GM10847 (cell line): Measurements from ENCODE around the gene EPM2A.

Experiments used
- POLR2A ChIP-seq: IDR thresholded peaks from 2 replicates; pipeline ENCODE4 v1.6.1; 2011; ENCODE audit not compliant: insufficient read length; ENCODE audit errors: extremely low read depth

EPM2A gene

DNA sequence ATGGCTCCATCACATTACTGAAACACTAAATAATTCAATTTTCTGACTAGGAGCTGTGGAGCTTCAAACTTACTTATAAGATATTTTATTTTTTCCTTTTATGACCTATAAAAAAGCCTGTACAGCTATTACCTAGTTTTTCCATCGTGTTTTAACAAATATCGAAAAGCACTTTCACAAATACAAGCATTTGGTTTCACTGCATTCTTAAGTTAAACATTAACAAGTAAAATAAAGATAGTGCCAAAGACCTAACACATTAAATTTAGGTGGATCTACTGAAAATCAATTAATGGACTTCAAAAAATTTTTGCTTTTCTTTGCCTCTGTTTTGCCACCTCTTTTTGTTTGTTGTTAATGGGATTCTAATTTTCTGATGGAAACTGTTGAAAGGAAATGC lies 83.3 kb downstream of the EPM2A start:
- no peak for TF ChIP-seq POLR2A

DNA sequence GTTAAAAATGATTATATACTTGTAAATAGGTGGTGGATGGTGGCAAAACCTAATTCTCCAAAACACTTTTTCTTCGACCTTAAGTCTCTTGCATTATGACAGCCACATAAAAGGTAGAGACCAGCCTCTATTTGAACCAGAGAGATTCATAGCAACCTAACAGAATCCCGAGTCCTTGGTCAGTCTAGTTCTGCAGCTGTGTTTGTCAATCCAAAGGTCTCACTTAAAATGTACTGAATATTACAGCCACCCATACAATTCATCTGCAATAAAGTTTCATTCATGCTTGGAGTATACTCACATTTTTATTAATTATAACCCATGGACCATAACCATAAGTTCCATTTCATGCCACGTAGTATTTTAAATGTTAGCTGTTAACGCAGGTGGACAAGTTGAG lies 87.2 kb downstream of the EPM2A start:
- TF ChIP-seq POLR2A = no peak

DNA sequence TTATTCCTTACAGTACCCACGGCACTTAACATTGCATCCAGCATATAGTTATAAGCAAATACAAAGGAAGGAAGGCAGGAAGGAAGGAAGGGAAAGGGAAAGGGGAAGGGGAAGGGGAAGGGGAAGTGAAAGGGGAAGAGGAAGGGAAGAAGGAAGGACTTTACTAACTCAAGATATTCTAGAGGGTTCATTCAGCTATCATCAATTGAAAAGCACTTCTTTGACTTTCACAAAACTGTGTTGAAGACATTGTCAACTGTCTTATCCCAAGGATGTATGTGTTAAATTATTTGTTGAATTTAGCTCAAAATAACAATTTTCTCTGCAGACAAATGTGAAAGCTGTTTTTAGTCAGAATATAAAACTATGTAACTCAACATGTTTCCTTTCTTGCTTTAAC lies 87.7 kb downstream of the EPM2A start:
- no peak for TF ChIP-seq POLR2A

DNA sequence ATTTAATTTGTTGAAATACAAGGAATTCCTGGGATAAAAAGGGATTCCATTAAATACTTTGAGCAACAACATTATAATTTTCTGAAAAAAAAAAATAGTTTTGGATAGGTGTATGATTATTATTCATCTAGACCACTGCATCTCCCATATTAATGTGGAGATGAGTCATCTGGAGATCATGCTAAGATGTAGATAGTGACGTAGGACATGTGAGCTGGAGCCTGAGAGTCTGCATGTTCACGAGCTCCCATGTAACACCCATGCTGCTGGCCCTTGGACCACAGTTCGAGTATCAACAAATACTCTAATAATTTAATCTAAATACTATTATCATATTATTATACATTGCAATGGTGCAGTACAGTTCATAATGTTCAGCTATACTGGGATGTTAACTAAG lies 91.6 kb downstream of the EPM2A start:
- TF ChIP-seq POLR2A = no peak

DNA sequence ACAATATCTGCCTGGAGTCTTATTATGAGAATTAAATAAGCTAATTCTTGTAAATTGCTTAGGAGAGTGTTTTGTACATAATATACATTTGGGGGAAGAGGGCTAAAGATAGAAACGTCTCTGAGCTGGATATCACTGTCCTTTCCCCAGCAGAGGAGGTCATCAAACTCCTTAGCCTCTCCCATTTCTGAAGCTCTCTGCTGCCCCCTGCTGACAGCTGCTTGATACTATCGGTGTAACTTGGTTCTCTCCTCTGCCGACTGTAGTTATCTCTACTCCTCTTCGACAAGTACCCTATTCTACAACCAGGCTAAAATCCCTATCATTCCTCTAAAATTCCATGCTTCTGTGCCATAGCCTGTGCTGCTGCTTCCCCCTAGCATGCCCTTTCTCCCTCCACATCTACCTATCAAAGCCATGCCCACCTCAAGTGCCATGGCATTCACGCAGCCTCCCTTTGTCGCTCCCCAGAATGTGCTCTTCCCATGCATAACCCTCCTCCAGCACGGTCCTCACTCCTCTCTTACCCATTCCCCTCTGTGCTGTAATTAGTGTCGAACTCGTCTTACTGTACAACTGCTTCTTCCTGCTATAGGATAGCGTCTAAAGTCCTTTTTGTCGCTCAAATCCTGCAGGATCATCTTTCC lies 101.2 kb downstream of the EPM2A start:
- TF ChIP-seq POLR2A = no peak

DNA sequence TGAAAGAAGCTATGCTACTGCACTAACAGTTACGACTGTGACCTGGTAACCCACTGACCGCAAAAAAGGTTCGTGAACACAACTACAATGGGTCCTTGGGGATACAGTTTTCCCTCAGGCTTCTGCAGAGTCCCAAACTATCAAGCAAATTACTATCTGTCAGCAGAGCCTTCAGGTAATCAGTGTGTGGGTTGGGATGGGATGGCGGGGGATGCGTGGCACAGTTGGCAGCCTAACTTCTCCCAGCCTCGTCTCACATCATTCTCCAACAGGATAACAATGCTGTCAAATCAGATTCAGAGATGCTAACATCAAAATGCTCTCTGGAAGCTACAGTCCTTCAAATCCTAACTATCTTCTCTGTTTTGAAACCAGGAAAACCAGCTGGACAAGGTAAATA lies 102.3 kb downstream of the EPM2A start:
- no peak for TF ChIP-seq POLR2A

DNA sequence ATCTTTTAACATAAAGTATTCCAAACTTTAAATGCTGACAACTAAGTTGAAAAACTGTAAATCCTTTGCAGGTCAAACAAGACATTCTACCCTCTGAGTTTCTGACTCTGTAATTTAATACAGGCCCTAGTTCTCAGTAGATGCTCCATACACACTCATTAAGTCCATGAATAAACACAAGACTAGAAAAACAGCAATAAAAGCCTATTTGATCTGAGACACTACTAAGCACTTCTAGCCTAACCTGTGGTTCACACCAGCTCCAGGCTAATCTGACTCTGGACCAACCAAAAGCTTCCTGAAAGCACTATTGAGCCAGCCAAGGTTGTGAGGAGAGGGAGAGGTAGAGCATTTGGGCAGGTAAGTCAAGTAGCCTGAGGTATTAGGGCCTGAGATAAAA lies 103.9 kb downstream of the EPM2A start:
- TF ChIP-seq POLR2A = no peak

DNA sequence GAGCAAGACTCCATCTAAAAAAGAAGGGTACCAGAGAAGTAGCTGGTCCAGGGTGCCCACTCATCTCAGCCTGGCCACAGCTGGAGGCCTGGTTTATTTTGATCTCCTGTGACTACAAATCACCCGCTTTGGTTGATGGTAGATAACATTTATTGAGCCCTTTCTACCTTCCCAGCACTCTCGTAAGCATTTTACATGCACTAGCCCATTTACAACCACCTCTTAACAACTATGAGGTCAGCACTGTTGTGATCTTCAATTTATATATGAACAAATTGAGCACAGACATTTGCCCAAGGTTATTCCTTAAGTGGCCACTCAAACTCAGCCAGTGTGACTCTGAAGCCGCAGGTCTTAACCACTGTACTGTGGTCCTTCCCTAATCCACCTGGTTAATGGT lies 104.7 kb downstream of the EPM2A start:
- TF ChIP-seq POLR2A = no peak

DNA sequence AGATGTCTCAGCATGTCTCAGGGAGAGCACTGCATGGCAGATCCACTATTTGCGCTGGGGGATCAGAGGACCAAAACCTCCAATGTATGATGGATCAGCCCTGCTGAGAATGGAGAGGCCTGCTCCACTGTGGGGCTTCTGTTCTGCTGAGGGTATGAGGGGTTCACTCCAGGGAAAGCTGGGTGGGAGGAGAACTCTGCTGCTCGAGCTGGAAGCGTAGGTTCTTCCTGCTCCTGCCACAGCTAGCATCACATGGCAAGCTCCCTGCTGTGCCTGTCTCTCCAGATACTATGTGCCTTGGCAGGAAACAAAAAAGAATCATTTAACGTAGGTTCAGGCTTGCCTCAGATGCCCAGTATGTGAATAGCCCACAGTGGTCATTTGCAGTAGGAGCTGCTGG lies 105.8 kb downstream of the EPM2A start:
- no peak for TF ChIP-seq POLR2A

DNA sequence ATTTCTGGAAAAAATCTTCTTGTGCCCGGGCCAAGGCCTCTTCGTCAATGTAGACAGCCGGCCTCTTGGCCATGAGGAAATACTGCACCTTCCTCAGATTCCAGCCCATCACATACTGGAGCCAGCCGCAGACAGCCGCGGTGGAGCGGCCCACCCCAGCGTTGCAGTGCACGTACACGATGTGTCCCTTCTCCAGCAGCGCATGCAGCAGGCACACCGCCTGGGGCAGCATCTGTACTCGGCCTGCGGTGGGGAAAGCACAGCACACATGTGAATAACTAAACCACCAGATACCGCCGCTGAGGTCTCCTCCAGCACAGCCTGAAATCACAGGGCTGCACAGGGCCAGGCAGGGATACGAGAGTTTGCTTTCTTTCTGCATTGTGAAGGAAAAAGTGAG lies 107.9 kb downstream of the EPM2A start:
- no peak for TF ChIP-seq POLR2A

DNA sequence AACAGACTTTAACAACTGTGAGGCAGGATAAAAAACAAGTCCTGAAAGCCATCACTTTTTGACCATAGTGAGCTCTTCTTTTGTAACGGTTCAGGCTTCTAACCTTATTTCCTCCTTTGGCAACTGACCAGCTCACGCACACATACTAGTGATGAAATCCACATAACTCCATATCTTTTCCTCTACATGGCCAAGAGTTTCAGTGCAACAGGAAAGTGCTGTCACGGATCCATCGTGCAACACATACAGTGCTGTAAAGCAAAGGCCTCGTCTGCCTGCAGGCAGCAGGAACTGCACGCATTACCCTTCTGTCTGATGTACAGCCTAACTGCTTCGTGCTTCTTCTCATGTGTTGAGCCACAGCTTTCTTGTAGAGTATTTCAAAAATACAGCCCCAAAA lies 108.5 kb downstream of the EPM2A start:
- no peak for TF ChIP-seq POLR2A

DNA sequence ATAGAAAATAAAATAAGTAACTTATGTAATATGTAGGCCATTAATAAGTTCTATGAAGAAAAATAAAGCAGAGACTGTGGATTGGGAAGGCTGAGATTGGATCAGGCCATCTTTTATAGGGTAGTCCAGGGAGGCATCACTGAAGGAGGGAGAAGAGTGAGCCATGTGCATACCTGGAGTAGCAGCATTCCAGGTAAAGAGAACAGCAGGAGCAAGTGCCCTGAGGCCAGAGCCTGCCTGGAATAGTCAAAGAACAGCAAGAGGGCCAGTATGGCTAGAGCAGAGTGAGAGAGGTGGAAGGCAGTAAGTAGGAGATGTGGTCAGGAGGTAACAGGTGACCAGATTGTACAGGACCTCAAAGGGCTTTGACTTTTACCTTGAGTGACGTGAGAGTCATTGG lies 112.1 kb downstream of the EPM2A start:
- no peak for TF ChIP-seq POLR2A

DNA sequence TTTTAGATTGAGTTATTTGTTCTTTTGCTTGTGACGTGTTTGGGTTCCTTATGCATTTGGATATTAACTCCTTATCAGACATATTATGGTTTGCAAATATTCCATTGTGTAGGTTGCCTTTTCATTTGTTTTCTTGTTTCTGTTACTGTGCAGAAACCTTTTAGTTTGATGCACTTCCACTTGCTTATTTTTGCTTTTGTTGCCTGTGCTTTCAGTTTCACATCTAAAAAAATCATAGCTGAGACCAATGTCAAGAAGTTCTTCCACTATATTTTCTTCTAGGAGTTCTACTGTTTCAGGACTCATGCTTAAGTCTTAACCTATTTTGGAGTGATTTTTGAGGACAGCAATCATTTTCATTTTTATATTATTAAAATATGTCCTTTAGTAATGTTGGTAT lies 113.5 kb downstream of the EPM2A start:
- no peak for TF ChIP-seq POLR2A

DNA sequence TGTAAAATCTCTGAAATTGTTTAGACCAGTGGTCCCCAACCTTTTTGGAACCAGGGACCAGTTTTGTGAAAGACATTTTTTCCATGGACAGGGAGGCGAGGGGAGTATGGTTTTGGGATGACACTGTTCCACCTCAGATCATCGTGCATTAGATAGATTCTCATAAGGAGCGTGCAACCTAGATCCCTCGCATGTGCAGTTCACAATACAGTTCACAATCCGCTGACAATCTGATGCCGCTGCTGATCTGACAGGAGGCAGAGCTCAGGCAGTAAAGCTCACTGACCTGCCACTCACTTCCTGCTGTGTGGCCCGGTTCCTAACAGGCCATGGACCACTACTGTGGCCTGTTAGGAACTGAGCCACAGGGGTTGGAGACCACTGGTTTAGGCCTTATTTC lies 115.2 kb downstream of the EPM2A start:
- TF ChIP-seq POLR2A = no peak

DNA sequence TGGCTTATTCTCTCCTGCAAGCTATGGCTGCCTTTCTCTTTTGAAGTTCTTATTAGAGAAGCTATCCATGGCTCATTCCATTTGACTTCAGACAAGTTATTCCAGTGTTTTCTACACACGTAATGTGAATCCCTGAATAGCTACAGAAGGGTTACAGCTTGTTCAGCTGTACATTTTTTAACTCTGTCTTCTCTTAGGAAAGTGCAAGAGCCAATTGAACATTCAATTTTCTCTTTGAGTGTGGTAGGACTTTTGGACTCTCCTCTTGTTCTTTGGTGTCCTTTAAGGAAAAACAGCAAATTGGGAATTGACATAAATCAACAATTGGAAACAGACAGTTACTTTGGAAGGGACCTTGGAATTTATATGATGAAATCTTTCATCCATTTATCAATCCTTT lies 125.8 kb downstream of the EPM2A start:
- no peak for TF ChIP-seq POLR2A

DNA sequence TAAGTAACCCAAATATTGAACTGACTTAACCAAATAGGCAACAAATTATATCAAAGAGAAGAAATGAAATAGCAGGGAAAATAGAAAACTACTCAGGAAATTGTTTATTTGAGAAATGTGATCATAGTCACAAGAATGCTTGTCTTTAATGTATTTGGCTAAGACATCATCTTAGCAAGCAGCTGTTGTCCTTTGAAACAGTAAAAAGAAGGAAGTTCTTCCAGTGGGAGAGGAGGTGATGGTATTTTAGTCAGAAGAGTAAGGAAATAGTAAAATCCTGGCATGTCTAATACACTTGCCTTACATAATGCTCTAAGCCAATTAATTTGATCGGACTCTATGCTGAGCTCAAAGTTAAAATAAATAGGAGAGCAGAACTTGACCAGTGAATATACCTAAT lies 126.5 kb downstream of the EPM2A start:
- no peak for TF ChIP-seq POLR2A

DNA sequence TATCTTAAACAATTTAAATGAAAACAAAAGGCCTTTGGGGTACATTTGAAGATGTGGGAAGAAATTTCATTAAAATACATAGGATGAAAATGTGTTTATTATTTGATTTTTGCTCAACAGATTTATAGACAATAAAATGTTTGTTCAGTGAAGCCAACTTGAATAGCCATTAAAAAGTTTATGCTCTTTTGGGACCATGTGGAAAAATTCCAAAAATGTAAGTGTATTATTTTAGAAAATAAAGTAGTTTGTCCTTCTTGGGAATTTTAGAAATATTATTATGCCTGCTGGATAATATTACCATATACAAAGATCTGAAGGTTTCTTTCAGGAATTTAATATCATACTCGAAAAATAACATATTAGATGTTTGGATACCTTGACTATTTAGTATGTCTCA lies 131.3 kb downstream of the EPM2A start:
- TF ChIP-seq POLR2A = no peak

DNA sequence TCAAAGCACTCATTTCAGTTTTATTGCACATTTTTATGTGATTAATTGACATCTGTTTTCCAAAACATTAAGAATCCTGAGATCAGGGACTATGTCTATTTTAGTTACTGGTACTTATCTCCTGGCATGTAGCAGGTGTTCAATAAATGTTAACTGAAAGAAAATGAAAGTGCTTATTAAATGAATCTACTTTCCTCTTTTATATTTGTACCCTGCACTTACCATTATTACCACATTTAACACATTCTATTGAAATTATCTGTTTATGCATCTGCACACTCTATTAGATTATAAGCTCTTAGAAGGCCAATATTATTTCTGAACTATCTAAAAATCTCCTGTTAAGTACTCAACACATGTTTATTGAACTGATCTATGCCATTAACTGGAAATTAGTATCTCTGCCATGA lies 131.9 kb downstream of the EPM2A start:
- no peak for TF ChIP-seq POLR2A
